ENCODE data around the gene SLC9A6. TPM values are rescaled to one million over a fixed set of nuclear protein-coding genes. Genes with fewer than 3 reads are reported as not detected.
A peak's percentile ranks its signal among the peaks of the same experiment; 100 is the strongest.

The SLC9A6 gene
- total RNA-seq (10 to 100 TPM; 15.5 to 23.9 (median 17.3) TPM), total RNA-seq (12.2 to 64.0 (median 45.2) reads per million in 29 experiments)
- total RNA-seq (2013), result 19.5 TPM

DNA sequence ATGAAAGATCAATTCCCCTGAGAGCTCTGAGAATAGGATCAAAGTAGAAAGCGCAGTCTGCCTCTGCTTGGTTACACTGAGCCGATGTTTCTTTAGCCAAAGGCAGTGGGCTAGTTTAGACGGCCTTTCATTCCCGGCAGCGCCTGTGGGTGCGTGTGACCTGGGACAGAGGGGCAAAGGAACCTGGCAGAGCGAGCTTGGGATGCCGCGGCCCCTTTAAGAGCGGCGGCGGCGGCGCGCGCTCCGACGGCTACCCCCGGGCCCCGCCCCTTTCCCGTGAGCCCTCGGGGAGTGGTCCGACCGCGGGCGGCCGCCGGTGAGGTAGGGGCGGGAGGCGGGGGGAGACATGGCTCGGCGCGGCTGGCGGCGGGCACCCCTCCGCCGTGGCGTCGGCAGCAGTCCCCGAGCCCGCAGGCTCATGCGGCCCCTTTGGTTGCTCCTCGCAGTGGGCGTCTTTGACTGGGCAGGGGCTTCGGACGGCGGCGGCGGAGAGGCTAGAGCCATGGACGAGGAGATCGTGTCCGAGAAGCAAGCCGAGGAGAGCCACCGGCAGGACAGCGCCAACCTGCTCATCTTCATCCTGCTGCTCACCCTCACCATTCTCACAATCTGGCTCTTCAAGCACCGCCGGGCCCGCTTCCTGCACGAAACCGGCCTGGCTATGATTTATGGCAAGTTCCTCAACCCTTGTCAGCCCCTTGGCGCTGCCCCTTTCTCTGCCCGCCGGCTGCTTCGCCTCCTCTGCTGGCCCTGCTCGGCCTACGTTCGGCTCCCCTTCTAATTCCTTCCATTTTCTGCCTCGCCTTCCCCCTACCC, at the start of gene SLC9A6:
SLC9A6 (plus strand) TSS at position 279 of the 816 bp plus-strand sequence; CDS start at position 503, 224 bp downstream.
- CTCF ChIA-PET, result interaction anchor here in 1 of 2 donors (0.6 to 0.7 kb wide), 2 partner anchors 205 to 583 kb away, joined by 3 read pairs; no protein-coding TSS in a partner anchor
- peaks cover 55 to 74% (median 65%) of the 10 kb centered on the region in 3 donors for H3K4me1 Mint-ChIP-seq

DNA sequence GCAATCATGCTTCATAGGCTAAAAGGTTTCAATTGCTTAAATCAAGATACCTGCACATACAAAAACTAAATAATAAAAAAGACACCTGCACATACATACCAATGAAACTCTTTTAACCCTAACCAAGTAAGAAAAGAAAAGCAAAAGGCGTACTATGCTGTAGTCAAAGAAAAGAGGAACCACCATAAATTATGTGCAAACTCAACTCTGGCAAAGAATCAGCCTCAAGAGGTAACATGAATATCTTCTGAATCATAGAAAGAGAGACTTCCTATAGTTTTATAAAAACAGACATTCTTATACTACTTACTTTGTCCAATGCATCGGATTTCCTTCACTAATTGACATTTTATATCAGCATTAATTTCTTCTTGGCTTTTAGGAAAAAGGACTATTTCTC, 40.7 kb upstream of the SLC9A6 start:
- Histone ChIP-seq H3K27ac (ENCODE audit: low read length) (no peak overlapping the region), H3K4me3 (ENCODE audit: control insufficient read depth in 1 of 2, extremely low read depth in 1 of 2, low read length in 1 of 2) (no peak overlapping the region), H3K27me3 (replicated peaks in 1 of 2; ENCODE audit: control insufficient read depth in 2 of 2, extremely low read depth in 1 of 2, insufficient read depth in 2 of 2, low read length in 1 of 2) (no peaks in the 10 kb centered on the region), H3K4me1 (ENCODE audit: control insufficient read depth in 1 of 2, extremely low read depth in 1 of 2, insufficient read depth in 2 of 2, low read length in 2 of 2) (no peaks in the 10 kb centered on the region), H3K9me3 (no peaks in the 10 kb centered on the region), H3K36me3 (ENCODE audit: control insufficient read depth in 2 of 2, extremely low read depth in 1 of 2, insufficient read depth in 1 of 2, low read length in 1 of 2) (no peaks in the 10 kb centered on the region)
- H3K36me3 Mint-ChIP-seq, result peaks cover 16% of the 10 kb centered on the region
- H3K4me1 Mint-ChIP-seq, result no peaks in the 10 kb centered on the region
- ChIA-PET CTCF (no interaction called here), POLR2A (no interaction called here)
- peaks cover 0 to 3% (median 0%) of the 10 kb centered on the region in 3 donors for H3K9me3 Mint-ChIP-seq
- H3K27me3 Mint-ChIP-seq, result peaks cover 0 to 20% of the 10 kb centered on the region in 2 donors
- DNase-seq (no peak), ATAC-seq (replicated peaks in 1 of 4) (no peak)
- no peak overlapping the region for H3K4me3 Mint-ChIP-seq
- H3K27ac Mint-ChIP-seq, result no peak overlapping the region
- no CpG with 5 or more reads among the region's 2 CpGs for WGBS (ENCODE audit: insufficient coverage)

More for the DNA sequence above, at the start of gene SLC9A6:
- H3K4me1 ChIP-seq (ENCODE audit: control insufficient read depth in 1 of 2, extremely low read depth in 1 of 2, insufficient read depth in 2 of 2, low read length in 2 of 2), result peaks cover 5 to 23% of the 10 kb centered on the region in 2 experiments
- no peaks in the 10 kb centered on the region for H3K9me3 ChIP-seq
- peak within 1 kb of the TSS; percentile 85 to 93 (median 89) for H3K4me3 Mint-ChIP-seq
- under 1% methylated on average over 32 of the region's 68 CpGs for WGBS (ENCODE audit: insufficient coverage)
- no peaks in the 10 kb centered on the region for H3K9me3 Mint-ChIP-seq
- H3K27me3 ChIP-seq (replicated peaks in 1 of 2; ENCODE audit: control insufficient read depth in 2 of 2, extremely low read depth in 1 of 2, insufficient read depth in 2 of 2, low read length in 1 of 2), result no peaks in the 10 kb centered on the region
- peak; percentile 22 to 76 (median 50) for DNase-seq
- peak within 1 kb of the TSS; percentile 72 for H3K27ac ChIP-seq (ENCODE audit: low read length)
- peak within 1 kb of the TSS; percentile 87 to 89 for H3K27ac Mint-ChIP-seq
- POLR2A ChIA-PET, result interaction anchor here in 1 of 2 donors (0.6 kb wide), 1 partner anchor 30 kb away, joined by 5 read pairs; no protein-coding TSS in a partner anchor
- peaks cover 0 to 12% of the 10 kb centered on the region in 2 donors for H3K27me3 Mint-ChIP-seq
- H3K36me3 ChIP-seq (ENCODE audit: control insufficient read depth in 2 of 2, extremely low read depth in 1 of 2, insufficient read depth in 1 of 2, low read length in 1 of 2), result no peaks in the 10 kb centered on the region
- H3K4me3 ChIP-seq (ENCODE audit: control insufficient read depth in 1 of 2, extremely low read depth in 1 of 2, low read length in 1 of 2), result peak within 1 kb of the TSS; percentile 77 to 86
- ATAC-seq (replicated peaks in 1 of 4), result peak; percentile 88 to 93 (median 90)
- H3K36me3 Mint-ChIP-seq, result peaks cover 3% of the 10 kb centered on the region

DNA sequence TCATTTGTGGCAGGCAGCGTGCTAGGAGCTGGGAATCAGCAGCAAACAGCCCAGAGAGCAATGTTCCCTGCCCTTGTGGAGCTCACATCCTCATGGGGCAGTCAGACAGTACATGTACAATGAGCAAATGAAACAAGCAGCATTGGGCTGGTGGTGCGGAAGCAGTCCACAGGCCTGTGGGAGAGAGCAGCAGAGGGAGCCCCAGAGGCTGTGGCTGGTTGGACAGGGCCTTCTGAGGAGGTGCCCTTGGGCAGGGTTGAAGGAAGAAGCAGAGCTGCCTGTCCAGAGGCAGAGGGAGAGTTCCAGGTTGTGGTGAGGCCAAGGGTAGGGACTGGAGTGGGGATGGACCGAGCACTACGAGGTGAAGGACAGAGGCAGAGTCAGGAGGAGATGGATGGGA, 33.9 kb upstream of the SLC9A6 start:
- Histone ChIP-seq H3K4me3 (ENCODE audit: control insufficient read depth in 1 of 2, extremely low read depth in 1 of 2, low read length in 1 of 2) (no peak overlapping the region), H3K36me3 (ENCODE audit: control insufficient read depth in 2 of 2, extremely low read depth in 1 of 2, insufficient read depth in 1 of 2, low read length in 1 of 2) (no peaks in the 10 kb centered on the region), H3K9me3 (no peaks in the 10 kb centered on the region), H3K27ac (ENCODE audit: low read length) (no peak overlapping the region), H3K4me1 (ENCODE audit: control insufficient read depth in 1 of 2, extremely low read depth in 1 of 2, insufficient read depth in 2 of 2, low read length in 2 of 2) (no peaks in the 10 kb centered on the region), H3K27me3 (replicated peaks in 1 of 2; ENCODE audit: control insufficient read depth in 2 of 2, extremely low read depth in 1 of 2, insufficient read depth in 2 of 2, low read length in 1 of 2) (no peaks in the 10 kb centered on the region)
- ChIA-PET POLR2A (no interaction called here), CTCF (no interaction called here)
- Mint-ChIP-seq H3K36me3 (peaks cover 4% of the 10 kb centered on the region), H3K9me3 (no peaks in the 10 kb centered on the region), H3K27me3 (peaks cover 0 to 13% of the 10 kb centered on the region in 2 donors), H3K4me3 (no peak overlapping the region), H3K4me1 (no peaks in the 10 kb centered on the region), H3K27ac (no peak overlapping the region)
- no peak for ATAC-seq (replicated peaks in 1 of 4)
- DNase-seq, result no peak
- 92% methylated on average over 3 of the region's 4 CpGs for WGBS (ENCODE audit: insufficient coverage)

DNA sequence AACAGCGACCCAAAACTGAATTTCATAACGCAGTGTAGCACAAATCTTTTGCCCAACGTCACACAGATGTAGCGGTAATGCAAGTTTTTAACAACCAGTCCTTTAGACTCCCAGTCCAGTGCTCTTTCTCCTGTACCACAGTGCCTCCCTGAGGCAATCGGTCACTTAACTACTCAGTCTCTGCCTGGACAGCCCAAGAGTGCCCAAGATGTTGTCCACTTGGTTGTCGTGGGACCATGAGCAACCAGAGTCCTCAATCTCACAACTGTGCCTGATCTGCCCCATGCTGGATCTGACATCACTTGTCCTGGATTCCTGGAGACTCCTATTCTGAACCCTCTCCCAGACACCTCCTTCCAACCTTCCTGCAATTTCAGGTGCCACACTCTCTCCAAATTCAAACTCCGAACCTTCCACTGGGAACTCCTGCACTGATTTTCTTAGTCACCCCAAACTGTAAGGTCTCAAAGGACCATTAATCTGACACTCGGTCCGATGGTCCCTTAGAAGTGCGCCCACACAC, 12.1 kb upstream of the SLC9A6 start:
- no peak for DNase-seq
- Mint-ChIP-seq H3K4me1 (peaks cover 33 to 45% (median 38%) of the 10 kb centered on the region in 3 donors), H3K36me3 (no peaks in the 10 kb centered on the region), H3K4me3 (peak overlapping the region; percentile 97 to 99 (median 97)), H3K9me3 (no peaks in the 10 kb centered on the region), H3K27ac (peak overlapping the region; percentile 96 to 97), H3K27me3 (peaks cover 0 to 3% of the 10 kb centered on the region in 2 donors)
- no peaks in the 10 kb centered on the region for H3K36me3 ChIP-seq (ENCODE audit: control insufficient read depth in 2 of 2, extremely low read depth in 1 of 2, insufficient read depth in 1 of 2, low read length in 1 of 2)
- peak in 1 of 4 experiments; percentile 9 for ATAC-seq (replicated peaks in 1 of 4)
- CTCF ChIA-PET, result no interaction called here
- H3K27me3 ChIP-seq (replicated peaks in 1 of 2; ENCODE audit: control insufficient read depth in 2 of 2, extremely low read depth in 1 of 2, insufficient read depth in 2 of 2, low read length in 1 of 2), result no peaks in the 10 kb centered on the region
- POLR2A ChIA-PET, result interaction anchor here in 1 of 2 donors (0.9 kb wide), 1 partner anchor 11 kb away, joined by 5 read pairs; no protein-coding TSS in a partner anchor
- peak overlapping the region; percentile 92 for H3K27ac ChIP-seq (ENCODE audit: low read length)
- no peaks in the 10 kb centered on the region for H3K9me3 ChIP-seq
- peaks cover 4 to 11% of the 10 kb centered on the region in 2 experiments for H3K4me1 ChIP-seq (ENCODE audit: control insufficient read depth in 1 of 2, extremely low read depth in 1 of 2, insufficient read depth in 2 of 2, low read length in 2 of 2)
- H3K4me3 ChIP-seq (ENCODE audit: control insufficient read depth in 1 of 2, extremely low read depth in 1 of 2, low read length in 1 of 2), result peak overlapping the region; percentile 78 to 94
- WGBS (ENCODE audit: insufficient coverage), result 3% methylated on average over 8 of the region's 10 CpGs

DNA sequence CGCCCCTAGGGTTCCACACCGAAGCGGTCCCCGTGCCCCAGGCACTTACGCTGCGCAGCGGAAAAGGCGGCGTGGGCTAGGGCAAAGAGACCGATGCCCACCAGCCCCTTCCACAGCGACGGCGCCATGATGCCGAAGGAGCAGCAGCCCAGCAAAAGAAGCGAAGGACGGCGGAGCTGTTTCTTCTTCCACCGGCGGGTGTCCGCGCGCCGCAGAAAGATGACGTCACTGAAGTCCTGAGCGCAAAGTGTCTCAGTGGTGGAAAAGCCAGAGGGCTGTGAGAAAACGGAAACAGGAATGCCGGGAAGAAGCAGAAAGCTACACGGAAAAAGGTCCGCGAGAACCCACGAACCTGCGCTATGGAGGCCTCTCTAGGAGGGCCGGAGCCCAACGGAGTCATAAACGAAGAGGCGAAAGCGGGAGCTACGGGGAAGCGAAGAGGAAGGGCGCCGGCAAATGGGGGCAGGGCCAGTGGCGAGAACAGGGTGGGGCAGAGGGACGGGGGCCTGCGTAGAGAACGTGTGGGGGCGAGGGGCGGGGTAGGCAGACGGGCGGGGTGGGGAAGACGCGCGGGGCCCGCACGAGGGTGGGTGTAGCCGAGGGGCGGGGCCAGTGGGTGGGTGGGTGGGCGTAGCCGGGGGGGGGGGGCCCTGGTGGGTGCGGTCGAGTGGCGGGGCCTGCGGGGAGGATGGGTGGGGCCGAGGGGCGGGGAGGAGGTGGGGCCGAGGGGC, 11.5 kb upstream of the SLC9A6 start, which contains the start of gene MMGT1:
MMGT1 (minus strand) TSS at position 441 of the 731 bp plus-strand sequence; CDS start at position 128, 313 bp downstream.
- Mint-ChIP-seq H3K4me3 (peak within 1 kb of the TSS; percentile 97 to 99 (median 97)), H3K27ac (peak within 1 kb of the TSS; percentile 96 to 97), H3K36me3 (no peaks in the 10 kb centered on the region), H3K27me3 (peaks cover 0 to 3% of the 10 kb centered on the region in 2 donors), H3K9me3 (no peaks in the 10 kb centered on the region), H3K4me1 (peaks cover 33 to 46% (median 38%) of the 10 kb centered on the region in 3 donors)
- H3K27ac ChIP-seq (ENCODE audit: low read length), result peak within 1 kb of the TSS; percentile 92
- H3K9me3 ChIP-seq, result no peaks in the 10 kb centered on the region
- CTCF ChIA-PET, result interaction anchor here in 1 of 2 donors (0.6 kb wide), 1 partner anchor 16 kb away, joined by 6 read pairs; no protein-coding TSS in a partner anchor
- ATAC-seq (replicated peaks in 1 of 4) (peak; percentile 84 to 90 (median 86)), DNase-seq (peak; percentile 60 to 87 (median 78))
- H3K36me3 ChIP-seq (ENCODE audit: control insufficient read depth in 2 of 2, extremely low read depth in 1 of 2, insufficient read depth in 1 of 2, low read length in 1 of 2), result no peaks in the 10 kb centered on the region
- WGBS (ENCODE audit: insufficient coverage), result under 1% methylated on average over 26 of the region's 65 CpGs
- peaks cover 4 to 11% of the 10 kb centered on the region in 2 experiments for H3K4me1 ChIP-seq (ENCODE audit: control insufficient read depth in 1 of 2, extremely low read depth in 1 of 2, insufficient read depth in 2 of 2, low read length in 2 of 2)
- no peaks in the 10 kb centered on the region for H3K27me3 ChIP-seq (replicated peaks in 1 of 2; ENCODE audit: control insufficient read depth in 2 of 2, extremely low read depth in 1 of 2, insufficient read depth in 2 of 2, low read length in 1 of 2)
- POLR2A ChIA-PET, result interaction anchor here in 1 of 2 donors (0.9 kb wide), 1 partner anchor 10 kb away, joined by 5 read pairs; no protein-coding TSS in a partner anchor
- H3K4me3 ChIP-seq (ENCODE audit: control insufficient read depth in 1 of 2, extremely low read depth in 1 of 2, low read length in 1 of 2), result peak within 1 kb of the TSS; percentile 78 to 94

Measured in T-cell (primary cell).